Lung (tissue), 12 donors: ENCODE data around the gene C1orf21. TPM values are rescaled to one million over a fixed set of nuclear protein-coding genes. Genes with fewer than 3 reads are reported as not detected.

Experiments
- ATAC-seq: fragments of 200-7000 bp; cut with Tn5 transposase; one replicate; pipeline ENCODE4 v1.9.1; 2020; ENCODE audit warnings: moderate number of reproducible peaks; ENCODE audit not compliant: insufficient read depth, low FRiP score
- DNase-seq, 3 donors: peaks; one replicate each; pipeline ENCODE4 v3.0.0-alpha.2; 2013 to 2017
- H3K27ac ChIP-seq, 2 donors: one replicate each; pipeline ENCODE4 v1.5.1; 2013; ENCODE audit warnings: mild to moderate bottlenecking in 2 of 2, moderate library complexity in 2 of 2, control low read depth in 1 of 2, inconsistent platforms in 1 of 2, low read depth in 1 of 2, low read length in 1 of 2
- H3K27me3 ChIP-seq, 3 donors: one replicate each; pipeline ENCODE4 v1.5.1; 2013; ENCODE audit warnings: low read length in 2 of 3; ENCODE audit not compliant: control insufficient read depth in 3 of 3, insufficient read depth in 3 of 3
- H3K36me3 ChIP-seq, 4 donors: one replicate each; pipeline ENCODE4 v1.5.1; 2013; ENCODE audit warnings: low read length in 4 of 4, mild to moderate bottlenecking in 1 of 4, moderate library complexity in 1 of 4; ENCODE audit not compliant: control insufficient read depth in 4 of 4, insufficient read depth in 4 of 4
- H3K4me1 ChIP-seq, 5 donors: one replicate each; pipeline ENCODE4 v1.5.1; 2013; ENCODE audit warnings: low read length in 5 of 5, mild to moderate bottlenecking in 2 of 5, moderate library complexity in 1 of 5; ENCODE audit not compliant: control insufficient read depth in 5 of 5, insufficient read depth in 5 of 5
- H3K4me3 ChIP-seq: one replicate; pipeline ENCODE4 v1.5.1; 2013; ENCODE audit warnings: mild to moderate bottlenecking, control low read depth, moderate library complexity
- H3K9ac ChIP-seq, 2 donors: one replicate each; pipeline ENCODE4 v1.5.1; 2013; ENCODE audit warnings: low read length in 2 of 2, control low read depth in 1 of 2; ENCODE audit not compliant: insufficient read depth in 1 of 2
- H3K9me3 ChIP-seq, 4 donors: one replicate each; pipeline ENCODE4 v1.5.1; 2013; ENCODE audit warnings: low read length in 3 of 4, mild to moderate bottlenecking in 1 of 4, moderate library complexity in 1 of 4; ENCODE audit not compliant: control insufficient read depth in 4 of 4, insufficient read depth in 3 of 4
- CTCF ChIP-seq: IDR thresholded peaks from 2 replicates; pipeline ENCODE4 v1.5.1; 2012; ENCODE audit warnings: mild to moderate bottlenecking; ENCODE audit errors: control extremely low read depth, extremely low read depth
- WGBS, 2 donors: extraction: QIAGEN DNeasy Blood & Tissue Kit; methylation state at CpG; one replicate each; pipeline ENCODE4 v1.1.7; 2013; 5-methylcytosine and 5-hydroxymethylcytosine counted together
- polyA plus RNA-seq, 2 donors: library from polyadenylated mRNA; stranded (reverse); fragments of 200-250 nt; gene quantifications; one replicate each; pipeline ENCODE4 v1.2.1, GENCODE V29; 2013
- total RNA-seq, 2 donors: library from RNA; depleted of rRNA in 1 of 2; stranded (reverse); fragments of >200 nt in 1 of 2; gene quantifications; one replicate each; pipeline ENCODE4 v1.2.1, GENCODE V29; 2014 to 2021
- donor health status: control.
- donor health status: control.
- donor health status: Bipolar disorder and iron deficiency.
- donor health status: healthy.
- donor health status: DM: yes; HTN: yes; CAD: no.

The C1orf21 gene
- total and polyA plus RNA-seq, 4 donors: 16.2 to 59.9 (median 45.5) TPM

- Histone ChIP-seq H3K4me3 (no peak overlapping the region), H3K4me1 (peaks cover 0 to 23% (median 3%) of the 10 kb centered on the region in 5 donors), H3K27me3 (no peaks in the 10 kb centered on the region), H3K36me3 (no peaks in the 10 kb centered on the region), H3K27ac (no peak overlapping the region), H3K9ac (no peak overlapping the region), H3K9me3 (no peaks in the 10 kb centered on the region)
- no peak for TF ChIP-seq CTCF
- 19 to 32% methylated on average over 1 of the region's 1 CpG for WGBS, 2 donors
- DNase-seq (peak in 1 of 3 donors; percentile 42), ATAC-seq (no peak)
These were observed 275.0 kb downstream of the C1orf21 start for GRCh38 chr1:184661801-184662200.

GRCh38 chr1:184664042-184664660, 277.3 kb downstream of the C1orf21 start:
- no peaks in the 10 kb centered on the region for H3K9me3 ChIP-seq
- peak; percentile 78 for ATAC-seq
- peak; percentile 46 for TF ChIP-seq CTCF
- H3K27ac ChIP-seq: no peak overlapping the region
- H3K9ac ChIP-seq: no peak overlapping the region
- H3K4me3 ChIP-seq: no peak overlapping the region
- no peaks in the 10 kb centered on the region for H3K36me3 ChIP-seq
- DNase-seq: peak; percentile 81 to 83 (median 81)
- peaks cover 0 to 23% (median 3%) of the 10 kb centered on the region in 5 donors for H3K4me1 ChIP-seq
- 26 to 31% methylated on average over 37 to 40 of the region's 40 CpGs for WGBS, 2 donors
- no peaks in the 10 kb centered on the region for H3K27me3 ChIP-seq

- Histone ChIP-seq H3K9me3 (no peaks in the 10 kb centered on the region), H3K36me3 (no peaks in the 10 kb centered on the region), H3K9ac (no peak overlapping the region), H3K4me1 (peaks cover 0 to 23% (median 3%) of the 10 kb centered on the region in 5 donors), H3K27me3 (no peaks in the 10 kb centered on the region), H3K27ac (no peak overlapping the region), H3K4me3 (no peak overlapping the region)
- 81 to 86% methylated on average over 15 of the region's 15 CpGs for WGBS, 2 donors
- DNase-seq: no peak
- no peak for TF ChIP-seq CTCF
- no peak for ATAC-seq
These were observed 277.8 kb downstream of the C1orf21 start for GRCh38 chr1:184664661-184665060.

GRCh38 chr1:184665360-184665759, 278.5 kb downstream of the C1orf21 start:
- H3K27me3 ChIP-seq: no peaks in the 10 kb centered on the region
- WGBS, 2 donors: 80 to 89% methylated on average over 6 of the region's 6 CpGs
- H3K9me3 ChIP-seq: no peaks in the 10 kb centered on the region
- no peak overlapping the region for H3K4me3 ChIP-seq
- H3K27ac ChIP-seq: no peak overlapping the region
- DNase-seq (no peak), ATAC-seq (no peak)
- no peak for TF ChIP-seq CTCF
- H3K4me1 ChIP-seq: peaks cover 0 to 23% (median 3%) of the 10 kb centered on the region in 5 donors
- H3K36me3 ChIP-seq: no peaks in the 10 kb centered on the region
- no peak overlapping the region for H3K9ac ChIP-seq
